ENCODE measurements around the gene FOXE1. TPM values are rescaled to one million over a fixed set of nuclear protein-coding genes. Genes with fewer than 3 reads are reported as not detected.
A peak's percentile ranks its signal among the peaks of the same experiment; 100 is the strongest.

The FOXE1 gene
- total and polyA plus RNA-seq, 2 experiments from 2014 or later, result not detected

DNA sequence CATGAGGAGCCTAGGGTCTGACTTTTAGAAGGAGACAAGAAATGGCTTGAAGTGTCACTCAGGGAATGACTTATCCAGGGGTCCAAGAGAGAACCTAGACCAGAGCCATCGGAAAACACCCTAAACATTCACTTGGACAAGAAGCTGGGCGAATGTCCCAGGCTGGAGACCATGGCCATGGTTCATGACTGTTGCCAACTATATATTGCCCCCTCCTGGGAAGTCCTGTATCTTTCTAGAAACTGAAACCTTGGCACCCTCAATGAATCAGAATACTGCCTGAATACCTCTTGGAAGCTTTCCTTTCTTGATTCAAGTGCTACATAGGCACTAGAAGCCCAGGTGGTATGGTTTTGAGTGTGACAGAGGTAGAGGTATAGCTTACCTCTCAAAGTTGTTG is 39.4 kb downstream of the FOXE1 start:
- H3K27me3 ChIP-seq, result peaks cover 28% of the 10 kb centered on the region
- no peaks in the 10 kb centered on the region for H3K36me3 ChIP-seq
- no peaks in the 10 kb centered on the region for H3K4me1 ChIP-seq (ENCODE audit: low read depth)
- no peak for DNase-seq (ENCODE audit: low read depth in 1 of 2, low spot score in 1 of 2)
- TF ChIP-seq, protein P1, sequence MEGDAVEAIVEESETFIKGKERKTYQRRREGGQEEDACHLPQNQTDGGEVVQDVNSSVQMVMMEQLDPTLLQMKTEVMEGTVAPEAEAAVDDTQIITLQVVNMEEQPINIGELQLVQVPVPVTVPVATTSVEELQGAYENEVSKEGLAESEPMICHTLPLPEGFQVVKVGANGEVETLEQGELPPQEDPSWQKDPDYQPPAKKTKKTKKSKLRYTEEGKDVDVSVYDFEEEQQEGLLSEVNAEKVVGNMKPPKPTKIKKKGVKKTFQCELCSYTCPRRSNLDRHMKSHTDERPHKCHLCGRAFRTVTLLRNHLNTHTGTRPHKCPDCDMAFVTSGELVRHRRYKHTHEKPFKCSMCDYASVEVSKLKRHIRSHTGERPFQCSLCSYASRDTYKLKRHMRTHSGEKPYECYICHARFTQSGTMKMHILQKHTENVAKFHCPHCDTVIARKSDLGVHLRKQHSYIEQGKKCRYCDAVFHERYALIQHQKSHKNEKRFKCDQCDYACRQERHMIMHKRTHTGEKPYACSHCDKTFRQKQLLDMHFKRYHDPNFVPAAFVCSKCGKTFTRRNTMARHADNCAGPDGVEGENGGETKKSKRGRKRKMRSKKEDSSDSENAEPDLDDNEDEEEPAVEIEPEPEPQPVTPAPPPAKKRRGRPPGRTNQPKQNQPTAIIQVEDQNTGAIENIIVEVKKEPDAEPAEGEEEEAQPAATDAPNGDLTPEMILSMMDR (IDR thresholded peaks at IDR 0.05; ENCODE audit: low read depth, low read length), result no peak
- H3K4me3 ChIP-seq, result no peak overlapping the region
- no peaks in the 10 kb centered on the region for H3K9me3 ChIP-seq (ENCODE audit: low read depth)
- H3K27ac ChIP-seq, result no peak overlapping the region

DNA sequence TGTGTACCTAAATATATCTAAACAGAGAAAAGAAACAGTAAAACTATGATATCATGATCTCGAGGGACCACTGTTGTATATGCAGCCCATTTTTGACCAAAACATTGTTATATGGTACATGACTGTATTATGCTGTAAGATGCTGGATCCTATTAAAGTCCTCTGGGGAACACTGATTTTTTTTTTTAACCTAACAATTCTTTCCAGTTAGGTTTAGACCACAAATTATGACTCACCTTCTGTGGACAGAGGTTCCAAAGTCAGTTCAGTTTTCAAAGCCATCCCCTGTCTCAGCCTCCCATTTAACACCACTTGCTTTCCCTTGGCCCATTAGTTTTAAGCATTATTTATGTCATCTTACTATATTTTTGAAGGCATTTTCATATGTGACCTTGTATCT is 42.2 kb downstream of the FOXE1 start:
- TF ChIP-seq, protein P1 (IDR thresholded peaks at IDR 0.05; ENCODE audit: low read depth, low read length), result no peak
- Histone ChIP-seq H3K9me3 (ENCODE audit: low read depth) (no peaks in the 10 kb centered on the region), H3K4me1 (ENCODE audit: low read depth) (no peaks in the 10 kb centered on the region), H3K4me3 (no peak overlapping the region), H3K27ac (no peak overlapping the region), H3K36me3 (no peaks in the 10 kb centered on the region), H3K27me3 (peaks cover 6% of the 10 kb centered on the region)
- DNase-seq (ENCODE audit: low read depth in 1 of 2, low spot score in 1 of 2), result no peak

DNA sequence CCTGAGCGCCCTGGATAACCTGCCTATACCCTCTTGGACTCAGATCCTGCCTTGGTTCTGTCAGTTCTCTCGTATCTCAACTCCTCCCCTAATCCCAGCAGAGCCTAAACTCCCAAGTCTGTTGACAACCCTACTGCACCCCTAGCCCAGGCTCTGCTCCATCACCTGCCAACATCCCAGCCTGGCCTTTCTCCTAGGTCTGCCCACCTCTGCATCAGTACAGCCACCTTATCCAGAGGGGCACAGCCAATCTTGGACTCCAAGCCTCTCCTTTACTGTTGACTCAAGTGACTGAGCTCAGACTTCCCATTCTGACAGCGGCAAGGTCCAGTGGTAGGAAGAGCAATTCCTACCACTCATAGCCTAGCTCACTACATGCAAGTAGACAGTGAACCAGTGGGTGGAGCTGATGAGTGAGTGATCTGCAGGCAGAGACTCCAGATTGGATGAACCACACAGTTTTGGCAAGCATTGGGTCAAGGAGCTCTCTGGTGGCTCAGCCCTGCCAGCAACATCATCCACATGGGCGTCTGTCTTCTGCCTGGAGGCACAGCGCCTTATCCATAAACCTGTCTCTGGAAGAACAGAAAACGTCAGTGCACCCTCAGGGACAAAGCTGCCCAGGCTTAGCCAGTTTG is 42.8 kb downstream of the FOXE1 start:
- TF ChIP-seq, protein P1 (IDR thresholded peaks at IDR 0.05; ENCODE audit: low read depth, low read length), result peak; percentile 22
- Histone ChIP-seq H3K9me3 (ENCODE audit: low read depth) (no peaks in the 10 kb centered on the region), H3K4me3 (no peak overlapping the region), H3K4me1 (ENCODE audit: low read depth) (no peaks in the 10 kb centered on the region), H3K27ac (no peak overlapping the region), H3K27me3 (peaks cover 6% of the 10 kb centered on the region), H3K36me3 (no peaks in the 10 kb centered on the region)
- peak in 1 of 2 donors; percentile 40 for DNase-seq (ENCODE audit: low read depth in 1 of 2, low spot score in 1 of 2)

DNA sequence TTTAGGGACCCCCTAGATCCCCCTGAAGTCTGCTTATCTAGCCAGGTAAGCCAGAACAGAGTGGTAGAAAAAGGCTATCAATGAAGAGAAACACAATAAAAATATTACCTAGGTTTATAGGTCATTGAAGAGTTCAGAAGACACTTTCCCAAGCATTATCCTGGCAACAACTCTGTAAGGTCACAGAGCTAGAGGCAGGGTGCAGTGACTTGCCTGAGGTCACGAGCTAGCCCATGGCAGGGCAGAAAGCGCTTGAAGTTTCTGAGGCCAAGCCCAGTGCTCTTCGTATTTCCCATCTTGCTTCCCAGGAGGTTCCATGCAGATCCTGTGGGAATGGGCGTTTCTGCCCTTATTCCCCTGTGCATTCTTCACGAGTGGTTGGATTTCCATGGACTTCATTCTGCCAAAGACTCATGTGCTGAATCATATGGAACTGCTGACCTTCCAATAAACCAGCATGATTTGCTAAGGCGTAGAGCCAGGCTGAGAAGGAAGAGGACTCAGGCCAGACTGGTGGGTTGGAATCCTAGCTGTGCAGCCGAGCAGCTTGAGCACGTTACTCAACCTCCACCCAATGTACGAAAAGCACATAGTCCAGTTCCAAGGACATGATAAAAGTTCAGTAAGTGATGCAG is 47.2 kb downstream of the FOXE1 start:
- Histone ChIP-seq H3K9me3 (ENCODE audit: low read depth) (no peaks in the 10 kb centered on the region), H3K27ac (no peak overlapping the region), H3K27me3 (no peaks in the 10 kb centered on the region), H3K36me3 (no peaks in the 10 kb centered on the region), H3K4me3 (no peak overlapping the region), H3K4me1 (ENCODE audit: low read depth) (no peaks in the 10 kb centered on the region)
- DNase-seq (ENCODE audit: low read depth in 1 of 2, low spot score in 1 of 2), result peak in 1 of 2 donors; percentile 74
- TF ChIP-seq, protein P1 (IDR thresholded peaks at IDR 0.05; ENCODE audit: low read depth, low read length), result no peak

DNA sequence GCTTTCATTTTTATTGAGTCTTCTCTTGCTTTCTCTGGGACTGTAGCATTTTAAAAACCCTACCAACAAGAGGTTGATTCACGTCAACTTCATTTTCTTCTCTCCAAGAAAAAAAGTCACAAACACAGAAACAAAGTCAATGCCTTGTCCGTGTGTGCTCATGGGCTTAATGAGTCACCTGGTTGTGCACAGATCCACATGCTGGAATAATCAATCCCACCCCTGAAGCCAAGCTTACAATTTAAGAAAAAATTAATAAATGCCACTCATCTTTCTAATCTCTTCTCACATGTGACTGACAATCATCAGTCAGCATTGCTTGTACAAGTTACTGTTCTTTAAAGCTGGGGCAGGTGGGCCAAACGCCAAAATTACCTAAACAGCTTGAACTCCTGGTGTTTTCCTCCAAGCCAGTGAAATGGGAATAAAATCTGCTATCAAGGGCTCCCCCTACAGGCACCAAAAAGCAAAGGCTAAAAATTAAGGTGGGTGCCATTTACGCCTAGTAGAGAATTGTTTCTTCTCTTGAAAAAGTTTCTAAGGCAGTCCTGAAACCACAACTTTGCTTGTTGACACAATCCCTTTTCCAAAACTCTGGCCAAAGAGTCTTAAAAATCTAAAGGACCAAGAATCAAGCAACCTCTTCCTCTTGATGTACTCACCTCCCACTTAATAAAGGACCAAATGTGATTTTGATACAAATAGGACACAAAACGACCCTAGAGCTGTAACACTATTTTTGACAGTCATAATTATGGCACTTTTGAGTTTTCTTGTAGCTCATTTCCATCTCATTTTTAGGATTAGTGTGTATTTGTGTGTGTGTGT is 47.9 kb downstream of the FOXE1 start:
- Histone ChIP-seq H3K36me3 (no peaks in the 10 kb centered on the region), H3K4me1 (ENCODE audit: low read depth) (no peaks in the 10 kb centered on the region), H3K27ac (no peak overlapping the region), H3K9me3 (ENCODE audit: low read depth) (no peaks in the 10 kb centered on the region), H3K27me3 (no peaks in the 10 kb centered on the region), H3K4me3 (no peak overlapping the region)
- peak; percentile 41 to 69 for DNase-seq (ENCODE audit: low read depth in 1 of 2, low spot score in 1 of 2)
- TF ChIP-seq, protein P1 (IDR thresholded peaks at IDR 0.05; ENCODE audit: low read depth, low read length), result peak; percentile 75

All from cardiac muscle cell (in vitro differentiated cells and primary cell).